Activated T-helper 9 cell treated with anti-CD3 and anti-CD28 coated beads, Interleukin-2, amount 50 U/mL, for 16 hours (primary cell): ENCODE results near the gene GPSM1.

Source experiments
- DNase-seq: peaks from one replicate; pipeline ENCODE4 v3.0.0-alpha.2; 2020; ENCODE audit warnings: low read depth

GPSM1 gene, protein sequence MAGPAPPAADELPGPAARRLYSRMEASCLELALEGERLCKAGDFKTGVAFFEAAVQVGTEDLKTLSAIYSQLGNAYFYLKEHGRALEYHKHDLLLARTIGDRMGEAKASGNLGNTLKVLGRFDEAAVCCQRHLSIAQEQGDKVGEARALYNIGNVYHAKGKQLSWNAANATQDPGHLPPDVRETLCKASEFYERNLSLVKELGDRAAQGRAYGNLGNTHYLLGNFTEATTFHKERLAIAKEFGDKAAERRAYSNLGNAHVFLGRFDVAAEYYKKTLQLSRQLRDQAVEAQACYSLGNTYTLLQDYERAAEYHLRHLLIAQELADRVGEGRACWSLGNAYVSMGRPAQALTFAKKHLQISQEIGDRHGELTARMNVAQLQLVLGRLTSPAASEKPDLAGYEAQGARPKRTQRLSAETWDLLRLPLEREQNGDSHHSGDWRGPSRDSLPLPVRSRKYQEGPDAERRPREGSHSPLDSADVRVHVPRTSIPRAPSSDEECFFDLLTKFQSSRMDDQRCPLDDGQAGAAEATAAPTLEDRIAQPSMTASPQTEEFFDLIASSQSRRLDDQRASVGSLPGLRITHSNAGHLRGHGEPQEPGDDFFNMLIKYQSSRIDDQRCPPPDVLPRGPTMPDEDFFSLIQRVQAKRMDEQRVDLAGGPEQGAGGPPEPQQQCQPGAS

DNA sequence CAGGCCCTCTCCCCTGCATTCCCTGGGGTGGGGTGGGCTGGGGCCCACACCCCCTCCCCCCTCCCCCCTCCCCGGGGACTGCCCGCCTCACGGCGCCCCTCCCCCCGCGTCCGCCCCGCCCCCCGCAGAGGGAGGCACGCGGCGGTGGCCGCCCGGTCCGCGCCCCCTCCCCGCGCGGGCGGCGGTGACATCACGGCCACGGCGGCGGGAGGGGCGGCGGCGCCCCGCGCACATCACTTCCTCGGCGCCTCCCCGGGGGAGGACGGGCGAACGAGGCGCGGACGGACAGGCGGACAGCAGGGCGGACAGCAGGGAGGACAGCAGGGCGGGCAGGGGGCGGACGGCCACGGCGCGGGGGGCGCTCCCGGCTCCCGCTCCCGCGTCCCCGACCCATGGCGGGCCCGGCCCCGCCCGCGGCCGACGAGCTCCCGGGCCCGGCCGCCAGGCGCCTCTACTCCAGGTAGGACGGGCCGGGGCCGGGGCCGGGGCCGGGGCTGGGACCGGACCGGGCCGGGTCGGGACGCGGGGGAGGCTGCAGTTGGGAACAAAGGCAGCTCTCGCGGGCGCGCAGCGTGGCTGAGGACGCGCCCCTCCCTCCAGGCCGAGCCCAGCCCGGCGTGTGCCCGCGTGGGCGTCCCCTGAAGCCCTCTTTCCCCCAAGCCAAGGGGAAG, at the start of gene GPSM1:
TSS of gene GPSM1 (plus strand) at position 236 of the 671 bp plus-strand sequence. CDS start at position 393, 157 bp downstream.
- peak; percentile 22 for DNase-seq

DNA sequence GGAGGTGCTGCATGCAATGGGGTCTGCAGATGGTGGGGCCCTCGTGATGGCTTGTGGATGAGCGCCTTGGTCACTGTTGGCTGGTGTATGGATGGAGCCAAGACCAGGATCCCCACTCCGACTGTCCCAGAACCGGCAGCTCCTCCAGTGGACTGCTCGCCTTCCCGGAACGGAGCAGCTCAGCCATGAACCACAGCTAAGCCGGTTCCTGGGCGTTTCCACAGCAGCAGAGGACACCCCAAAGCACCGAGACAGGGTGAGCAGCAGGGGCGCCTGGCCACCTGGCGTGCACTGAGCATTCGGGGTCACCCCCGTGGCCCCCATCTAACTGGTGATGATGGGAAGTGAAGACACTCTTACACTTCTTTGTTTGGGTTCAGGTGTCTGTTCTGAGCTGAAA, 49.6 kb upstream of the GPSM1 start:
- no peak for DNase-seq

DNA sequence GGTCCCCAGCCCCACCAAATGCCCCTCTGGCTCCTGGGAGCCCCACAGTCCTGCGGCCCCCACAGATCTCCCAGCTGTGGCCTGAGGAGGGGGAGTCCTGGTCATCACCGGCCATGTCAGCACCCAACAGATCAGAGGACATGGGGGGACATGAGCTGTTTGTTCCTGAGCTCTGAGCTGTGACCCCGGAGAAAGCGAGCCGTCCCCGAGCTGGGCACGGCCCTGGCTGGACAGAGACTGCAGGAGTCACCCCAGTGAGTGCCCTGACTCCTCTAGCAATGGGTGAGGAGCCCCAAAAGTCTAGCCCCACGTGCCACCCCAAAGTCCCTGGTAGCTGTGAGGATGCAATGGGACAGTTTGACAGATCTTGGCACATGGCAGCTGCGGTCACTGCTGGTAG, 49.1 kb upstream of the GPSM1 start:
- DNase-seq = no peak

DNA sequence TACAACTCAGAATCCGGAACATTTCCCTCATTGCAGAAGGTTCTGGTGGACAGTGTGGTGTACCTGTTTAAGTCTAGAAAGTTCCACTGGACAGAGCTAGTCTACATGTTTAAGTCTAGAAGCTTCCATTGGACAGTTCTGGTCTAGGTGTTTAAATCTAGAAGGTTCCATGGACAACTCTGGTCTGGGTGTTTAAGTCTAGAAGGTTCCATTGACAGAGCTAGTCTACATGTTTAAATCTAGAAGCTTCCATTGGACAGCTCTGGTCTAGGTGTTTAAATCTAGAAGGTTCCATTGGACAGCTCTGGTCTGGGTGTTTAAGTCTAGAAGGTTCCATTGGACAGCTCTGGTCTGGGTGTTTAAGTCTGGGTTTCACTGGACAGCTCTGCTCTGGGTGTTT, 48.4 kb upstream of the GPSM1 start:
- DNase-seq = no peak

GRCh38 chr9:136279471-136279870, 47.9 kb upstream of the GPSM1 start:
- DNase-seq = no peak

- DNase-seq = no peak
Observed at GRCh38 chr9:136280535-136281315, 46.6 kb upstream of the GPSM1 start.

- no peak for DNase-seq
Observed at GRCh38 chr9:136281421-136282271, 45.7 kb upstream of the GPSM1 start.

DNA sequence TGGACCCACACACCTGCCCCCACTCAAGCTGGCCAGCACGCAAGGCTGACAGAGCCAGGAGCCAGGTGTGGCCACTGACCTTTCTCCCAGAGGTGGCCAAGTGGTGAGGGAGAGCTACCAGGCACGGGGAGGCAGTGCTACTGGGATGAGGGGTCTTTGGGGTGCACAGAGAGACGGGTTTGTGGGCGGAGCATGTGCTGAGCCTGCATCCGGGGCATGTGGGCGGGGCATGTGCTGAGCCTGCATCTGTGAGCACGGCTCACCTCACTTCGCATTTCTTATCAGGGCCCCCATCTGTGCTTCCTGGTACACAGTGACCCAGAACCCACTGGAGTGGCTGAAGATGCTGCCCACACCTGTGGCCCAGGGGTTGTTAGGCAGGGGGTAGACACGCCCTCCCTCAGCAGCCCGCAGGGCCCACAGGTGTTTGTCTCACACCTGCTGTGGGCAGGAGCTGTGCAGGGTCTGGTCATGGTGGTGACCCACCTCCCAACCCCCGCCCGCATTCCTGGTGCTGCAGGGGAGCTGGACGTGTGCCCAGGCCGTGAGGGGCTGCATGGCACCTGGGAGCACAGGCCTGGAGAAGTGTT, 45.0 kb upstream of the GPSM1 start:
- no peak for DNase-seq

DNA sequence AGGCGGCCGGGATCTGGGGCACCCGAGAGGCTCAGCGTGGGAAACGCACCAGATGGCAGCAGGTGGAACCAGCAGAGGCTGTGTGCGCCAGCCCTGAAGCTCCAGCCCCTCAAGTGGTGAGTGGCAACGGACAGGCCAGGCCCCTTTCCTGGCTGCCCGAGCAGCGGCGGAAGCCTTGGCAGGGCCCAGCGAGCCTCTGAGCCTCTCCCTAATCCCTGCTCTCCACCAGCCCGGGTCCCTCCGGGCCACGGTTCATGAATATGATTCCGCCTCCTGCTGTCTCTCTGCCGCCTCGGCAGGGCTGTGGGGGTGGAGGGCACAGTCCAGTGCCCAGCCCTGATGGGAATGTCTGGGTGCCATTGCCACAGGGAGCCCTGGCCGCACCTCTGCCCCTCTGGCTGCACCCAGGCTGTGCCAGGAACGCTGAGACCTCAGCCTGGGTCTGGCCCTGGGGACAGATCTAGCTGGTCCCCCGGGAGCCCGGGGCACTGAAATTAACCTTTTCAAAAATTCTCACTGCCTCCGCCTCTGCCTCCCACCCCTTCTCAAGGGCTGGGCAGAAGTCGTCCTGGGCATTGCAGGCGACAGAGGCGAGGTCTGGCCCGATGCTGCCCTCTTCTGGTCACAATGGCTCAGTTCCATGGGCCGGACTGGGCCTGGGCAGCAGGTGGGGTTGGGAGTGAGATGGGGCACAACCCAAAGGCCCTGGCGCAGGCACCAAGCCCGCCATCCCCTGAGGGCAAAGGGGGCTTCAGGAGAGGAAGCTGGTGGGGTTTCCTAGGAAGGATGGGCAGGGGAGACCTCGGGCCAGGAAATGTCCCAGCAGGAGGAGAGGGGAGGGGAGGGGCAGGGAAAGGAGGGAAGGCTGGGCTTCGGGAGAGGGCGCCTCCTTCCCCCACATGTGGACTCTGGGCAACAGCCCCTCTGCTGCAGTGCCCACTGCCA, 43.8 kb upstream of the GPSM1 start:
- DNase-seq = peak; percentile 55

DNA sequence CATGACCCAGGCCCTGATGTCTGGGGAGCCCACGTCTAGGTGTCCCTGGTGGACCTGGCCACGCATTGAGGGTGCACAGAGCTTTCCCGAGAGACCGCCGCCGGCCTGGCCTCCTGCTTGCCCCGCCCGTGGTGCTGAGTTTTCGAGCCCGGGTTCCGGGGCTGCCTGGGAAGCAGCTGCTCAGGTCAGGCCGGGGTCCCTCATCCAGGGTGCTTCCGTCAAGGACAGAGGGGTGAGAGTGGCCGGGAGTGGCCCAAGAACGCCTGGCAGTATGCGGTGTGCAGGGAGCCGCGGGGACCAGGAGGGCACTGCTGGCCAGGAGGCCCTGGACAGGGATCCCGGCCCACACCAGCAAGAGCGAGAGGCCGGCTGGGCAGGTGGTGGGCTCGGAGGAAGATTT, 43.0 kb upstream of the GPSM1 start:
- DNase-seq = no peak

- DNase-seq = no peak
Observed at GRCh38 chr9:136284951-136285350, 42.4 kb upstream of the GPSM1 start.

DNA sequence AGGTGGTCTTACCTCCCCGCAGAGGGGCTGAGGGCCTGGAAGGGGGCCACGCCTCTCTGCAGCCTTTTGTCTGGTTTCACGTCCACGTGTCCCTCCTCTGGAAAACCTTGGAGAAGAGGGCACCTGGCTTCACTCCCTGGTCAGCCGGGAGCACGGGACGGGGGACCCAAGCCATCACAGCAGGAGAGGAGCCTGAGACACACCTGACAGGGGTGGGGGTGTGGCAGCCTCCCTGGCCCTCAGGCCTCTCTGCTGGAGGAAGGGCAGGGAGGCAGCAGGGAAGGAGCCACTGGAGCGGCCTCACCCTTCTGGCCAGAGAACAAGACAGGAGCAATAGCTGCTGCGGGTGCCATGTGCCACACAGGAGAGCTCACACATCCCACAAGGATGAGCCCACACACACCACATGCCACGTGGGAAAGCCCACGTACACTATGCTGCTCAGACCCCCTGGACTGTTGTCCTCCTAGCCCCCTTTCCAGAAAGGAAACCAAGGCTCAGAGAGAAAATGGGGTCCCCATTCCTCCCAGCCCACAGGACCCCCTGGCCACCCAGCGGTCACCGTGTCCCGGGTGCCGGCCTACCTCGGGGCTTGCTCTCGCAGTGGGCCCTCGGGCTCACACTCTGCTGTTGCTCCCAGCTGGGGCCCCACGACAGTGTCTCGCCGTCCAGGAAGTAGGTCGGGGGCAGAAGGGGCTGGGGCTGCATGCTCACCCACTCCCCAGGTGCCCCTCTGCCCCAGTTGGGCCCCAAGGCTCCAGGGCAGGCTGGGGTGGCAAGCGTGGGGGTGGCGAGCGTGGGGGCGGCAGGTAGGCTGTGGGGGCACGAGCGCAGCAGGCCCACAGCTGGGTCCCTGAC, 41.6 kb upstream of the GPSM1 start:
- DNase-seq = no peak

DNA sequence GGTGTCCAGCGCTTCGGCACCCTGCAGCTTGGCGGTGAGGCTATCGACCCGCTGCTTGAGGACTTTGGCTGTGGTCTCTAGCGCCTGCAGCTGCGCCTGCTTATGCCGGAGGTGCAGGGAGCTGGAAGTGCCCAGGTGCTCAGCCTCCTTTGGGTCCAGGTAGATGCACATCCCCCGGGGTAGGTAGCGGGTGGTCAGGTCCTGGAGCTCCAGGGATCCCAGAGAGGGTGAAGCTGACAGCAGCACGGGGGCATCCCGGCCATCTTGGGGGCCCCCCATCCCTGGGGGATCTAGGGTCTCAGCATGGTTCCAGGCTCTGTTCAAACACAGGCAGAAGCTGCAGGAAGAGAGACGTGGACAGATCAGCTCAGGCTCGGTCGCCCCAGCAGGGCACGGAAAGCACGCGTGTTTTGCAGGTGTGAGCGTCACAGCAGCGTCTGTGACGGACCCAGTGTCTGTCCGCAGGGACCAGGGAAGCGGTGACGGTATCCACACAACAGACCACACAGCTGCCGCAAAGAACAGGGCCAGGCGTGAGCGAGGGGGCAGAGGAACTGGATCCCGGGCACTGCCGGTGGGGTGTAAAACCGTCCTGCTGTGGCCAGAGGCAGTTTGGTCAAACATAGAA, 40.9 kb upstream of the GPSM1 start:
- no peak for DNase-seq

DNA sequence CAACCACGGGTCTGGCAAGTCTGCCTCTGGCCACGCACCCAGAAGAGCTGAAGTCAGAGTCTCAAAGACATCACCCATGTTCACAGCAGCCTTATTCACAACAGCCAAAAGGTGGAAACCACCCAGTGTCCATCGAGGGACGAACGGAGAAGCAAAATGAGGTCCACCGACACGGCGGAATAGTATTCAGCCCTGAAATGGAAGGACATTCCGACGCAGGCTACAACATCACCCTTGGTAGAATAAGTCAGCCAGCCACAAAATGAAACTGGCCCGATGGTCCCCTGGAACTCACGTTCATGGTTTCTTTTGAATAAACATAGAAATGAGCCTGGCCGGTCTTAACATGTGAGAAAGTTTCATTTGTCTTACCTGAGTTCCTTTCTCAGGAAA, 40.4 kb upstream of the GPSM1 start:
- DNase-seq = no peak

GRCh38 chr9:136287960-136288753, 39.2 kb upstream of the GPSM1 start:
- no peak for DNase-seq

- no peak for DNase-seq
Observed at GRCh38 chr9:136289651-136290507, 37.5 kb upstream of the GPSM1 start.
